Urinary bladder (tissue), 4 donors: ENCODE results near the gene TNFRSF14. TPM values are rescaled to one million over a fixed set of nuclear protein-coding genes. Genes with fewer than 3 reads are reported as not detected.

ENCODE experiments used
- DNase-seq: peaks from one replicate; pipeline ENCODE4 v3.0.0-alpha.2; 2015; ENCODE audit errors: extremely low spot score
- H3K27ac ChIP-seq: one replicate; pipeline ENCODE4 v1.5.1; 2013; ENCODE audit warnings: low read depth, mild to moderate bottlenecking, moderate library complexity
- H3K36me3 ChIP-seq: one replicate; pipeline ENCODE4 v1.6.1; 2013; ENCODE audit warnings: mild to moderate bottlenecking, moderate library complexity; ENCODE audit not compliant: insufficient read depth
- H3K4me1 ChIP-seq: one replicate; pipeline ENCODE4 v1.6.1; 2013; ENCODE audit warnings: mild to moderate bottlenecking, moderate library complexity; ENCODE audit not compliant: insufficient read depth
- H3K4me3 ChIP-seq: one replicate; pipeline ENCODE4 v1.5.1; 2013; ENCODE audit warnings: low read depth, low read length
- WGBS: extraction: QIAGEN DNeasy Blood & Tissue Kit; methylation state at CpG from one replicate; pipeline ENCODE4 v1.1.7; 2013; 5-methylcytosine and 5-hydroxymethylcytosine counted together
- polyA plus RNA-seq: library from polyadenylated mRNA; stranded (reverse); fragments of 200-250 nt; gene quantifications from one replicate; pipeline ENCODE4 v1.2.3, GENCODE V29; 2013
- total RNA-seq: library from RNA; depleted of rRNA; stranded (reverse); fragments of >200 nt; gene quantifications from one replicate; pipeline ENCODE4 v1.2.3, GENCODE V29; 2014
- donor health status: healthy with polysubstance abuse.
- donor health status: healthy.

The TNFRSF14 gene
- total and polyA plus RNA-seq, 2 donors, result 19.2 to 75.5 TPM

DNA sequence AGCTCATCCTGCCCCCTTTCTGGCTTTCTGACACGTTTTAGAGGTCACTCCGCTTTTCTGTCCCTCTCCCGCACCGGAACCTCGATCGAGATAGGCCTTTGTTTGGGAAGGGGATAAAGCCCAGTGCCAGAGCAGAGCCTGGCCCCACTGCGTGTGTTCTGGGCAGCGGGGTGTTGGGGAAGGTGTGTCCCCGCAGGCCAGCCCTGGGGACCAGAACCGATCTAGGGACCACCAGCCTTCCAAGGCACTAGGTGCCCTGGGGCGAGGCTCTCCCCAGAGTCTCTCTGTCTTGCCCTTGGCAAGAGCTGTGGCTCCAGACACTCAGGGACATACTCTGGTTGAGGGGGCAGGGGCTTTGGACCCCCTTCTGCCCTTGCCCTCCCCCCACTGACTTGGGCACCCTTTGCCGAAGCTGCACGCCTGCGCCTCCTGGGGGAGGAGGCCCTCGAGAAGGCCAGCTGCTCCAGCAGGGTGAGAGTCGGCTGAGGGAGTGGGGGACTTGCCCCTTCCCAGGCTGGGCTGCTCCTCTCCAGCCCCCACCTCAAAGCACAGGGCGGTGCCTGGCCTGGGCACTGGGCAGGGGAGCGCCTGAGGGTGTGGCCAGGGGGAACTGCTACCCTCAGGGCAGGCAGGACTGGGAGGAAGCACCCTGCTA, 46.8 kb downstream of the TNFRSF14 start:
- no peaks in the 10 kb centered on the region for H3K36me3 ChIP-seq
- DNase-seq, result no peak
- WGBS, result 74% methylated on average over 18 of the region's 18 CpGs
- H3K27ac ChIP-seq, result no peak overlapping the region
- H3K4me1 ChIP-seq, result no peaks in the 10 kb centered on the region
- no peak overlapping the region for H3K4me3 ChIP-seq

DNA sequence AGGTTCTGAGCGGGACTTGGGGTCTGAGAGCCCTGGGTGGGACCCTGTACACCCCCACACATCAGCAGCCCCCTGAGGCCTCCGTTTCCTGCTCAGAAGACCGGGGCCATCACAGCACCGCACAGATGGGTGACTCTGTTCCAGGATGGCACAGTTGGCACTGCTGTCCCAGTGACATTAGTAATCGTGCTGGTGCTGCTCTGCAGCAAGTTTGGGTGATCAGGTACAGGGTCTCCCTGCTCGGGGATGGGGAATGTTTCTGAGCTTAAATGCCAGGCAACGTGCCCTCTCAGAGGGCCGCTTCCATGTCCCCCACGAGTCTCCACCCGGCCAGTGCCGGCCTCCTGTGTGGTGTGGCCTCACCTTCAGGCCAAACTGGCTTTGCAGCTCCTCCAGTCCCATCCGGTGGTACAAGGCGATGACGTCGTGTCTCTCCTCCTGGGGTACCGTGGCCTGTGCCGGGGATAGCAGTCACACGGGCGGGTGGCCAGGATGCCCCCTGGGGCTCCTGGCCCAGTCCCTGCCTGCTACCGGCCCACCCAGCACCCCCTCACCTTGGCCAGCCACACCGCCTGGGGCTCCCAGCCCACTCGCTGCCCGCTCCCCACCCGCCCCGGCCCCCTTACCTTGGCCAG, 47.5 kb downstream of the TNFRSF14 start:
- Histone ChIP-seq H3K4me3 (no peak overlapping the region), H3K36me3 (no peaks in the 10 kb centered on the region), H3K27ac (no peak overlapping the region), H3K4me1 (no peaks in the 10 kb centered on the region)
- 87% methylated on average over 25 of the region's 25 CpGs for WGBS
- no peak for DNase-seq

GRCh38 chr1:2604156-2604843, 48.1 kb downstream of the TNFRSF14 start:
- no peak overlapping the region for H3K27ac ChIP-seq
- DNase-seq, result no peak
- H3K36me3 ChIP-seq, result no peaks in the 10 kb centered on the region
- no peaks in the 10 kb centered on the region for H3K4me1 ChIP-seq
- WGBS, result 88% methylated on average over 19 of the region's 19 CpGs
- H3K4me3 ChIP-seq, result no peak overlapping the region

- WGBS, result 78% methylated on average over 14 of the region's 14 CpGs
- H3K4me3 ChIP-seq, result no peak overlapping the region
- no peaks in the 10 kb centered on the region for H3K36me3 ChIP-seq
- no peaks in the 10 kb centered on the region for H3K4me1 ChIP-seq
- DNase-seq, result no peak
- no peak overlapping the region for H3K27ac ChIP-seq
Measured at GRCh38 chr1:2604844-2605508, 48.8 kb downstream of the TNFRSF14 start.

- Histone ChIP-seq H3K4me3 (no peak overlapping the region), H3K36me3 (no peaks in the 10 kb centered on the region), H3K4me1 (no peaks in the 10 kb centered on the region), H3K27ac (no peak overlapping the region)
- WGBS, result 83% methylated on average over 48 of the region's 48 CpGs
- no peak for DNase-seq
Measured at GRCh38 chr1:2605509-2606395, 49.6 kb downstream of the TNFRSF14 start.

GRCh38 chr1:2606396-2606880, 50.3 kb downstream of the TNFRSF14 start:
- H3K4me1 ChIP-seq, result no peaks in the 10 kb centered on the region
- no peak overlapping the region for H3K4me3 ChIP-seq
- WGBS, result 83% methylated on average over 15 of the region's 15 CpGs
- no peak for DNase-seq
- H3K27ac ChIP-seq, result no peak overlapping the region
- H3K36me3 ChIP-seq, result no peaks in the 10 kb centered on the region

GRCh38 chr1:2606881-2607621, 50.9 kb downstream of the TNFRSF14 start:
- no peaks in the 10 kb centered on the region for H3K4me1 ChIP-seq
- 63% methylated on average over 36 of the region's 36 CpGs for WGBS
- no peaks in the 10 kb centered on the region for H3K36me3 ChIP-seq
- DNase-seq, result no peak
- no peak overlapping the region for H3K4me3 ChIP-seq
- no peak overlapping the region for H3K27ac ChIP-seq

DNA sequence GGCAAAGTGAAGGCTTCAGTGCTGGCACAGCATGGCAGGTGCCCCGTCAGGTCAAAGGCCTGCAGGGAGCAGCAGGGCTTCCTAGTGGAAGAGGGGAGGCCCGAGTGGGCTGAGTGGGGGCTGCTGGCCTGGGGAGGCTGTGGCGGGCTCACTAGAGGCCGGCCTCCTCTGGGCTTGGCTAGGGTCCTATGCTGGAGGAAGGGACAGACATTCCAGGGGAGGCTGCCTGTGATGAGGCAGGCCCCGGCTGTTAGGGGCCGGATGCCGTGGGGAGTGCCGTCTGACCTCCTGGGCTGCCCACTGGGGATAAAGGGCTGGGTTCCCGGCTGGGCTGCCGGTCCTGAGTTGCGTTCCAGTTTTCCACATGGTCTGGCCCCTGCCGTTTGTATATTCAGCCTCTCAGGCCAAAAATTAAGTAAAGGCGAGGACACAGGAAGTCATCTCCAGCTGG, 51.5 kb downstream of the TNFRSF14 start:
- DNase-seq, result no peak
- WGBS, result 52% methylated on average over 13 of the region's 13 CpGs
- Histone ChIP-seq H3K27ac (no peak overlapping the region), H3K36me3 (no peaks in the 10 kb centered on the region), H3K4me1 (no peaks in the 10 kb centered on the region), H3K4me3 (no peak overlapping the region)

GRCh38 chr1:2609319-2610035, 53.3 kb downstream of the TNFRSF14 start:
- Histone ChIP-seq H3K27ac (no peak overlapping the region), H3K36me3 (no peaks in the 10 kb centered on the region), H3K4me1 (no peaks in the 10 kb centered on the region), H3K4me3 (no peak overlapping the region)
- DNase-seq, result no peak
- 87% methylated on average over 34 of the region's 34 CpGs for WGBS

DNA sequence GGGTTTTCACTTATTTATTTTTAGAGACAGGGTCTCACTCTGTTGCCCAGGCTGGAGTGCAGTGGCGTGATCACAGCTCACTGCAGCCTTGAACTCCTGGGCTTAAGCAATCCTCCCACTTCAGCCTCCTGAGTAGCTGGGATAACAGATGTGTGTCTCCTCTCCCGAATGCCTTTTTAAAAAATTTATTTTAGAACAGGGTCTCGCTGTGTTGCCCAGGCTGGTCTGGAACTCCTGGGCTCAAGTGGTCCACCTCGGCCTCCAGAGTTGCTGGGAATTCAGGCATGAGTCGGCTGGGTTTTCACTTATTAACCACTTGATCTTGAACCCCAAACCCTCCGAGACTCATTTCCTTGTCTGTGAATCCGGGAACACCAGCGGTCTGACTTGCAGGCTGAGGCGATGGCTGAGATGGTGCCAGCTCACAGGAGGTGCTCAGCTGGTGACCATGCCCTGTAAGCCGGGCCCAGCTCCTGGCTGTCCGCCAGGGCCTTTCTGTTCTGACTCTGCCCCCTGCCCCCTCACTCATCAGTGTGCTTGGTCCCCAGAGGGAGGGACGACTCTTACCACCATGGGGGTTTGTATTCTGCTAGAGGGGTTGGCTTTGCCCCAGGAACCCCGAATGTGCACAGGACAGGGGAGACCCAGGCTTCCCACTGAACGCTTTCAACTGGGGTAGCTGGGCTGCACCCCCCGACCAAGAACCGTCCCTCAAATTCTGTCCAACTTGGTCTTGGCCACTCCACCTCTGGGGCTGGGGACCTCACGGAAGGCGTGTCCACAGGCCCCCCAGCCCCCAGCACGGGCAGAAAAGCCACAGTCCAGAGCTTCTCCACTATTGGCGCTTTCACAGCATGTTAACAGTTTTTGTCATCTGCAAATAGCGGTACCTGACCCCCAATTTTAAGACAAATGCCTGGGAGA, 54.1 kb downstream of the TNFRSF14 start:
- 65% methylated on average over 21 of the region's 21 CpGs for WGBS
- DNase-seq, result no peak
- Histone ChIP-seq H3K4me3 (no peak overlapping the region), H3K36me3 (no peaks in the 10 kb centered on the region), H3K4me1 (no peaks in the 10 kb centered on the region), H3K27ac (no peak overlapping the region)

GRCh38 chr1:2611031-2611501, 54.9 kb downstream of the TNFRSF14 start:
- no peak overlapping the region for H3K27ac ChIP-seq
- H3K4me1 ChIP-seq, result no peaks in the 10 kb centered on the region
- no peak overlapping the region for H3K4me3 ChIP-seq
- WGBS, result 8% methylated on average over 24 of the region's 24 CpGs
- no peaks in the 10 kb centered on the region for H3K36me3 ChIP-seq
- DNase-seq, result no peak
